ENCODE measurements around the gene EPHA3. TPM values are rescaled to one million over a fixed set of nuclear protein-coding genes. Genes with fewer than 3 reads are reported as not detected.

The EPHA3 gene
- total RNA-seq, 1 experiment from 2014 or later = not detected

DNA sequence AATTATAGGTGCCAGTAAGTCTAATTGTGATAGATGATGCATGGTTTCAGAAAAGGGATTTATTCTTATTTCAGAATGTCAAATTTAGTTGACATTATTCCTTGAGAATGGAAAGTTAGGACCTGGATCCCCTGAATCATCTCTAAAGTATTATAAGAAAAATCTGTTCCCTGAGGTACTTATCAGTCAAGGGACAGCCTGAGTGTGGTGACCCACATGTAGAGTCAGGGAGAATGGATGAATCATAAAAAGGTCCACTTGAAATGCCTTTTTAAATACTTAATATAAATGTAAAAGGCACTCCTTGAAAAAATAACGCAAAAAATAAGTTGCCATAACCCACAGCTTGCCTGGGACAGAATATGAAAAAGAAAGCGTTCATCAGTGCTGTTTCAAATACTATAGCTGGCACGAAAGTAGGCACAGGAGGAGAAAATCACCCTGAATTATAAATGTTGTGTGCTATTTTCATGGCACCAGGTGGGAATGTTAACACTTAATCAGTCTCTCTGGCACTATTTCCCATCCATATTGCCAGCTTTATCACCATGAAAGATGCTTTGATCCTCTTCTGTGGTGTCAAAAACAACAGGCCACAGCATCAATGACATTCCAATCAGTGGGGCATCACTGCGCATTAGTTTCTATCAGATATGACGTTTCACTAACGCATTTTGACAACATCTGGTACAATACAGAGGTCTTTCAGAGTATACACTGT lies 208.5 kb downstream of the EPHA3 start:
- H3K4me3 Mint-ChIP-seq (ENCODE audit: unreplicated experiment) = no peak overlapping the region
- POLR2A ChIA-PET = no interaction called here
- intact Hi-C loops (cut with micrococcal nuclease; ENCODE audit: unreplicated experiment) = loop anchor here (10.0 kb wide), 1 partner anchor 369 kb away; no protein-coding TSS in a partner anchor
- H3K4me1 Mint-ChIP-seq (ENCODE audit: low read depth, unreplicated experiment) = no peaks in the 10 kb centered on the region
- no peak overlapping the region for H3K27ac Mint-ChIP-seq (ENCODE audit: unreplicated experiment)
- Histone ChIP-seq H3K4me3 (ENCODE audit: low read depth, low read length) (no peak overlapping the region), H3K4me1 (no peaks in the 10 kb centered on the region), H3K27me3 (replicated peaks; ENCODE audit: control insufficient read depth, insufficient read depth, low read length) (no peaks in the 10 kb centered on the region), H3K9me3 (no peaks in the 10 kb centered on the region), H3K36me3 (ENCODE audit: control insufficient read depth, insufficient read depth, low read length) (no peaks in the 10 kb centered on the region)
- DNase-seq = no peak
- no peaks in the 10 kb centered on the region for H3K9me3 Mint-ChIP-seq (ENCODE audit: unreplicated experiment)
- H3K36me3 Mint-ChIP-seq (ENCODE audit: insufficient read depth, unreplicated experiment) = no peaks in the 10 kb centered on the region
- TF ChIP-seq, protein P1, sequence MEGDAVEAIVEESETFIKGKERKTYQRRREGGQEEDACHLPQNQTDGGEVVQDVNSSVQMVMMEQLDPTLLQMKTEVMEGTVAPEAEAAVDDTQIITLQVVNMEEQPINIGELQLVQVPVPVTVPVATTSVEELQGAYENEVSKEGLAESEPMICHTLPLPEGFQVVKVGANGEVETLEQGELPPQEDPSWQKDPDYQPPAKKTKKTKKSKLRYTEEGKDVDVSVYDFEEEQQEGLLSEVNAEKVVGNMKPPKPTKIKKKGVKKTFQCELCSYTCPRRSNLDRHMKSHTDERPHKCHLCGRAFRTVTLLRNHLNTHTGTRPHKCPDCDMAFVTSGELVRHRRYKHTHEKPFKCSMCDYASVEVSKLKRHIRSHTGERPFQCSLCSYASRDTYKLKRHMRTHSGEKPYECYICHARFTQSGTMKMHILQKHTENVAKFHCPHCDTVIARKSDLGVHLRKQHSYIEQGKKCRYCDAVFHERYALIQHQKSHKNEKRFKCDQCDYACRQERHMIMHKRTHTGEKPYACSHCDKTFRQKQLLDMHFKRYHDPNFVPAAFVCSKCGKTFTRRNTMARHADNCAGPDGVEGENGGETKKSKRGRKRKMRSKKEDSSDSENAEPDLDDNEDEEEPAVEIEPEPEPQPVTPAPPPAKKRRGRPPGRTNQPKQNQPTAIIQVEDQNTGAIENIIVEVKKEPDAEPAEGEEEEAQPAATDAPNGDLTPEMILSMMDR (IDR thresholded peaks at IDR 0.05; ENCODE audit: insufficient read depth in 1 of 2, low read depth in 1 of 2, low read length in 1 of 2, severe bottlenecking in 1 of 2, unreplicated experiment in 1 of 2) = no peak
- BruUV-seq (replicated peaks) = no TSS peak
- CTCF ChIA-PET = no interaction called here
- no peaks in the 10 kb centered on the region for H3K27me3 Mint-ChIP-seq (ENCODE audit: insufficient read depth, unreplicated experiment)

DNA sequence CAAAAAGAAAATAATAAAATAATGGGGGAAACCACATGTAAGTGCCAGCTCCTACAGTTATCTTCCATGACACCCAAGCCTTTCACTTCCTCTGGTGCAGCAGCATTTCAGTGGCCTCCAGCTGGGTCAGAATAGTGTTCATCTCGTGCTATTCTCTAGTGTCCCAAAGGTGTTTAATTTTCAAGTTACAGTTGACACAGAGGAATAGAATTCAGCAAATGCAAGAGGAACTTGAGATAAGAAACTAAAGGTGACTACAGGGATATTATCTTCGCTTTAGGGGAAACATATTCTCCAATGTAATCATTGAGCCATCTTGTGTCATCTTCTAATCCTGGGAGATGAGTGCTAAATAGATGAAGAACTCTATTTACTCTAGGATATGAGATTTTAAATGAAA lies 212.8 kb downstream of the EPHA3 start:
- DNase-seq = no peak
- ChIA-PET CTCF (no interaction called here), POLR2A (no interaction called here)
- H3K36me3 Mint-ChIP-seq (ENCODE audit: insufficient read depth, unreplicated experiment) = no peaks in the 10 kb centered on the region
- Histone ChIP-seq H3K27me3 (replicated peaks; ENCODE audit: control insufficient read depth, insufficient read depth, low read length) (no peaks in the 10 kb centered on the region), H3K4me3 (ENCODE audit: low read depth, low read length) (no peak overlapping the region), H3K9me3 (no peaks in the 10 kb centered on the region), H3K4me1 (no peaks in the 10 kb centered on the region), H3K36me3 (ENCODE audit: control insufficient read depth, insufficient read depth, low read length) (no peaks in the 10 kb centered on the region)
- H3K27me3 Mint-ChIP-seq (ENCODE audit: insufficient read depth, unreplicated experiment) = no peaks in the 10 kb centered on the region
- intact Hi-C loops (cut with micrococcal nuclease; ENCODE audit: unreplicated experiment) = no loop called here
- BruUV-seq (replicated peaks) = no TSS peak
- H3K4me1 Mint-ChIP-seq (ENCODE audit: low read depth, unreplicated experiment) = no peaks in the 10 kb centered on the region
- TF ChIP-seq, protein P1 (IDR thresholded peaks at IDR 0.05; ENCODE audit: insufficient read depth in 1 of 2, low read depth in 1 of 2, low read length in 1 of 2, severe bottlenecking in 1 of 2, unreplicated experiment in 1 of 2) = no peak
- H3K4me3 Mint-ChIP-seq (ENCODE audit: unreplicated experiment) = no peak overlapping the region
- no peaks in the 10 kb centered on the region for H3K9me3 Mint-ChIP-seq (ENCODE audit: unreplicated experiment)
- no peak overlapping the region for H3K27ac Mint-ChIP-seq (ENCODE audit: unreplicated experiment)

- TF ChIP-seq, protein P1 (IDR thresholded peaks at IDR 0.05; ENCODE audit: insufficient read depth in 1 of 2, low read depth in 1 of 2, low read length in 1 of 2, severe bottlenecking in 1 of 2, unreplicated experiment in 1 of 2) = no peak
- ChIA-PET POLR2A (no interaction called here), CTCF (no interaction called here)
- Mint-ChIP-seq H3K4me1 (ENCODE audit: low read depth, unreplicated experiment) (no peaks in the 10 kb centered on the region), H3K4me3 (ENCODE audit: unreplicated experiment) (no peak overlapping the region), H3K27me3 (ENCODE audit: insufficient read depth, unreplicated experiment) (no peaks in the 10 kb centered on the region), H3K27ac (ENCODE audit: unreplicated experiment) (no peak overlapping the region), H3K9me3 (ENCODE audit: unreplicated experiment) (no peaks in the 10 kb centered on the region), H3K36me3 (ENCODE audit: insufficient read depth, unreplicated experiment) (no peaks in the 10 kb centered on the region)
- Histone ChIP-seq H3K36me3 (ENCODE audit: control insufficient read depth, insufficient read depth, low read length) (no peaks in the 10 kb centered on the region), H3K27me3 (replicated peaks; ENCODE audit: control insufficient read depth, insufficient read depth, low read length) (no peaks in the 10 kb centered on the region), H3K4me1 (no peaks in the 10 kb centered on the region), H3K9me3 (no peaks in the 10 kb centered on the region), H3K4me3 (ENCODE audit: low read depth, low read length) (no peak overlapping the region)
- intact Hi-C loops (cut with micrococcal nuclease; ENCODE audit: unreplicated experiment) = no loop called here
- DNase-seq = no peak
- BruUV-seq (replicated peaks) = no TSS peak
Measured at GRCh38 chr3:89326997-89327396, 219.6 kb downstream of the EPHA3 start.
